ENCODE measurements around the gene CHRDL2. TPM values are rescaled to one million over a fixed set of nuclear protein-coding genes. Genes with fewer than 3 reads are reported as not detected.

Gene CHRDL2
- total RNA-seq, 1 experiment from 2014 or later, result 0.39 TPM

DNA sequence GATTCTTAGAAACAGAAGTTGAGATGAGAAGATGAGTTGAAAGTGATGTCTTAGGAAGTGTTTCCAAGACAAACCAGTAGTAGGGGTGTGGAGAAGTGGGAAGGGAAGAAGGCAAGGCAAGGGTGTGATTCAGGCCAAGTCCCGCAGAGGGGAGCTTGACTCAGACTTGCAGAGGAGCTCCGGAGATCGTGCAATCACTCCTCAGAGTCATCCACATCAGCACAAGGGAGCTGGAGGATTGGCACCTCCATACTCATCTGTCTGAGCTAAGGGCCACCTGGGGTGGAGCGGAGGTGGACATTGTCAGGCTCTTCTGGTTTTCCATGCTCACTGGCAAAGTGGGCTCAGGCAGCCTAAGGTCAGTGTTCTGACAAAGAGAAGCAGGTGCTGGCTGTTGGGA, 44.4 kb downstream of the CHRDL2 start:
- no peak overlapping the region for H2BK5ac ChIP-seq (ENCODE audit: insufficient read length, low read length)
- H3K27ac Mint-ChIP-seq, result no peak overlapping the region
- peaks cover 11 to 19% of the 10 kb centered on the region in 2 experiments for H3K4me1 Mint-ChIP-seq
- TF ChIP-seq, protein P1, sequence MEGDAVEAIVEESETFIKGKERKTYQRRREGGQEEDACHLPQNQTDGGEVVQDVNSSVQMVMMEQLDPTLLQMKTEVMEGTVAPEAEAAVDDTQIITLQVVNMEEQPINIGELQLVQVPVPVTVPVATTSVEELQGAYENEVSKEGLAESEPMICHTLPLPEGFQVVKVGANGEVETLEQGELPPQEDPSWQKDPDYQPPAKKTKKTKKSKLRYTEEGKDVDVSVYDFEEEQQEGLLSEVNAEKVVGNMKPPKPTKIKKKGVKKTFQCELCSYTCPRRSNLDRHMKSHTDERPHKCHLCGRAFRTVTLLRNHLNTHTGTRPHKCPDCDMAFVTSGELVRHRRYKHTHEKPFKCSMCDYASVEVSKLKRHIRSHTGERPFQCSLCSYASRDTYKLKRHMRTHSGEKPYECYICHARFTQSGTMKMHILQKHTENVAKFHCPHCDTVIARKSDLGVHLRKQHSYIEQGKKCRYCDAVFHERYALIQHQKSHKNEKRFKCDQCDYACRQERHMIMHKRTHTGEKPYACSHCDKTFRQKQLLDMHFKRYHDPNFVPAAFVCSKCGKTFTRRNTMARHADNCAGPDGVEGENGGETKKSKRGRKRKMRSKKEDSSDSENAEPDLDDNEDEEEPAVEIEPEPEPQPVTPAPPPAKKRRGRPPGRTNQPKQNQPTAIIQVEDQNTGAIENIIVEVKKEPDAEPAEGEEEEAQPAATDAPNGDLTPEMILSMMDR (conservative IDR thresholded peaks at IDR 0.05), result no peak
- H3K27me3 Mint-ChIP-seq (ENCODE audit: low read depth), result peaks cover 8% of the 10 kb centered on the region
- no peak overlapping the region for H3K23ac ChIP-seq (ENCODE audit: insufficient read length, low read depth, low read length)
- no peak overlapping the region for H2BK20ac ChIP-seq (ENCODE audit: low read depth, low read length, poor library complexity, severe bottlenecking)
- no peak overlapping the region for H2BK120ac ChIP-seq (ENCODE audit: low read depth, low read length, poor library complexity, severe bottlenecking)
- WGBS (ENCODE audit: extremely low coverage, insufficient read length, low lambda C conversion rate), result no CpG with 5 or more reads among the region's 4 CpGs
- no peaks in the 10 kb centered on the region for H3K9me3 ChIP-seq (ENCODE audit: control insufficient read depth, low read depth, low read length)
- H3K56ac ChIP-seq (ENCODE audit: insufficient read length, low read depth, low read length), result no peak overlapping the region
- H4K91ac ChIP-seq (ENCODE audit: insufficient read length, low read depth, low read length), result no peak overlapping the region
- H4K8ac ChIP-seq (replicated peaks; ENCODE audit: insufficient read length, low read depth, low read length), result no peak overlapping the region
- H3K79me1 ChIP-seq (ENCODE audit: insufficient read depth, low read depth, low read length, poor library complexity, severe bottlenecking), result no peaks in the 10 kb centered on the region
- no peaks in the 10 kb centered on the region for H3K9me3 Mint-ChIP-seq
- DNase-seq, result no peak
- no peak overlapping the region for H2AFZ ChIP-seq (ENCODE audit: low read length)
- H3K9ac ChIP-seq (ENCODE audit: extremely low read depth, insufficient read length, low read length), result no peak overlapping the region
- H4K20me1 ChIP-seq (ENCODE audit: control insufficient read depth, insufficient read depth, insufficient read length), result no peaks in the 10 kb centered on the region
- H2BK15ac ChIP-seq (ENCODE audit: low read depth, low read length), result no peak overlapping the region
- no peak overlapping the region for H2AK5ac ChIP-seq (ENCODE audit: insufficient read length, low read length)
- no peak overlapping the region for H3K4me3 Mint-ChIP-seq
- no peak overlapping the region for H4K5ac ChIP-seq (ENCODE audit: insufficient read length, low read depth, low read length)
- no peaks in the 10 kb centered on the region for H3K27me3 ChIP-seq (ENCODE audit: insufficient read depth, low read length)
- no peak overlapping the region for H3K4me2 ChIP-seq (ENCODE audit: insufficient read depth, insufficient read length, low read length)
- H3K27ac ChIP-seq (ENCODE audit: insufficient read length, low read depth, low read length), result no peak overlapping the region
- H3K4ac ChIP-seq (ENCODE audit: low read depth, low read length), result no peak overlapping the region
- no peak overlapping the region for H2BK12ac ChIP-seq (ENCODE audit: insufficient read length, low read depth, low read length)
- H3K4me1 ChIP-seq (ENCODE audit: insufficient read depth, low read length), result no peaks in the 10 kb centered on the region
- no peak overlapping the region for H3T11ph ChIP-seq (ENCODE audit: low read length)
- H3K36me3 Mint-ChIP-seq (ENCODE audit: insufficient read depth in 1 of 3, low read depth in 3 of 3), result no peaks in the 10 kb centered on the region; a peak in 1 of 7 replicates
- H3K23me2 ChIP-seq (ENCODE audit: insufficient read length, low read depth, low read length, poor library complexity, severe bottlenecking), result no peaks in the 10 kb centered on the region
- no peak overlapping the region for H3K14ac ChIP-seq (ENCODE audit: insufficient read depth, low read length)
- no peak overlapping the region for H3K18ac ChIP-seq (ENCODE audit: insufficient read length, low read depth, low read length)
- no peaks in the 10 kb centered on the region for H3K79me2 ChIP-seq (ENCODE audit: insufficient read depth, low read length)
